ENCODE measurements around the gene TSHZ2.
A peak's percentile ranks its signal among the peaks of the same experiment; 100 is the strongest.

The TSHZ2 gene

GRCh38 chr20:53177687-53178086, 205.5 kb downstream of the TSHZ2 start:
- DNase-seq: no peak

- no peak for DNase-seq
Measured at GRCh38 chr20:53179749-53180148, 207.6 kb downstream of the TSHZ2 start.

- no peak for DNase-seq
Measured at GRCh38 chr20:53180928-53181362, 208.8 kb downstream of the TSHZ2 start.

- no peak for DNase-seq
Measured at GRCh38 chr20:53181866-53182376, 209.8 kb downstream of the TSHZ2 start.

GRCh38 chr20:53183181-53183580, 211.0 kb downstream of the TSHZ2 start:
- no peak for DNase-seq

GRCh38 chr20:53186635-53187034, 214.5 kb downstream of the TSHZ2 start:
- no peak for DNase-seq

GRCh38 chr20:53187392-53188068, 215.4 kb downstream of the TSHZ2 start:
- no peak for DNase-seq

GRCh38 chr20:53190225-53190624, 218.1 kb downstream of the TSHZ2 start:
- DNase-seq: no peak

GRCh38 chr20:53191957-53192356, 219.8 kb downstream of the TSHZ2 start:
- DNase-seq: no peak

- no peak for DNase-seq
Measured at GRCh38 chr20:53194306-53195290, 222.4 kb downstream of the TSHZ2 start.

GRCh38 chr20:53195876-53196610, 223.9 kb downstream of the TSHZ2 start:
- no peak for DNase-seq

GRCh38 chr20:53201588-53201987, 229.4 kb downstream of the TSHZ2 start:
- no peak for DNase-seq

GRCh38 chr20:53202777-53203176, 230.6 kb downstream of the TSHZ2 start:
- no peak for DNase-seq

GRCh38 chr20:53205046-53205445, 232.9 kb downstream of the TSHZ2 start:
- DNase-seq: no peak

- DNase-seq: no peak
Measured at GRCh38 chr20:53208110-53208832, 236.1 kb downstream of the TSHZ2 start.

GRCh38 chr20:53210041-53210440, 237.9 kb downstream of the TSHZ2 start:
- no peak for DNase-seq

- no peak for DNase-seq
Measured at GRCh38 chr20:53210931-53211330, 238.8 kb downstream of the TSHZ2 start.

GRCh38 chr20:53212018-53212417, 239.9 kb downstream of the TSHZ2 start:
- no peak for DNase-seq

- DNase-seq: no peak
Measured at GRCh38 chr20:53214392-53214791, 242.2 kb downstream of the TSHZ2 start.

- DNase-seq: peak; percentile 1
Measured at GRCh38 chr20:53215166-53215565, 243.0 kb downstream of the TSHZ2 start.

- no peak for DNase-seq
Measured at GRCh38 chr20:53216478-53216855, 244.3 kb downstream of the TSHZ2 start.

- peak; percentile 46 for DNase-seq
Measured at GRCh38 chr20:53216856-53217576, 244.9 kb downstream of the TSHZ2 start.

Measured in suppressor macrophage treated with lipopolysaccharide for 4 hours (primary cell).